GM21786 (cell line): Measurements from ENCODE around the gene BAMBI.
A peak's percentile ranks its signal among the peaks of the same experiment; 100 is the strongest.
"Not testable (repeated sequence)": the region's sequence is repeated elsewhere in the genome, so short reads cannot be mapped to it uniquely, and the experiment has no call there.

Source experiments
- ATAC-seq: cut with Tn5 transposase; IDR thresholded peaks from one replicate; pipeline ENCODE4 v1.9.1; 2021; ENCODE audit not compliant: unreplicated experiment

Gene BAMBI, protein sequence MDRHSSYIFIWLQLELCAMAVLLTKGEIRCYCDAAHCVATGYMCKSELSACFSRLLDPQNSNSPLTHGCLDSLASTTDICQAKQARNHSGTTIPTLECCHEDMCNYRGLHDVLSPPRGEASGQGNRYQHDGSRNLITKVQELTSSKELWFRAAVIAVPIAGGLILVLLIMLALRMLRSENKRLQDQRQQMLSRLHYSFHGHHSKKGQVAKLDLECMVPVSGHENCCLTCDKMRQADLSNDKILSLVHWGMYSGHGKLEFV

GRCh38 chr10:28676968-28677887, at the start of gene BAMBI:
Gene BAMBI, plus strand, starts transcription at chr10:28677521. Its CDS starts 377 bp downstream, at chr10:28677898.
- peak; percentile 90 for ATAC-seq

DNA sequence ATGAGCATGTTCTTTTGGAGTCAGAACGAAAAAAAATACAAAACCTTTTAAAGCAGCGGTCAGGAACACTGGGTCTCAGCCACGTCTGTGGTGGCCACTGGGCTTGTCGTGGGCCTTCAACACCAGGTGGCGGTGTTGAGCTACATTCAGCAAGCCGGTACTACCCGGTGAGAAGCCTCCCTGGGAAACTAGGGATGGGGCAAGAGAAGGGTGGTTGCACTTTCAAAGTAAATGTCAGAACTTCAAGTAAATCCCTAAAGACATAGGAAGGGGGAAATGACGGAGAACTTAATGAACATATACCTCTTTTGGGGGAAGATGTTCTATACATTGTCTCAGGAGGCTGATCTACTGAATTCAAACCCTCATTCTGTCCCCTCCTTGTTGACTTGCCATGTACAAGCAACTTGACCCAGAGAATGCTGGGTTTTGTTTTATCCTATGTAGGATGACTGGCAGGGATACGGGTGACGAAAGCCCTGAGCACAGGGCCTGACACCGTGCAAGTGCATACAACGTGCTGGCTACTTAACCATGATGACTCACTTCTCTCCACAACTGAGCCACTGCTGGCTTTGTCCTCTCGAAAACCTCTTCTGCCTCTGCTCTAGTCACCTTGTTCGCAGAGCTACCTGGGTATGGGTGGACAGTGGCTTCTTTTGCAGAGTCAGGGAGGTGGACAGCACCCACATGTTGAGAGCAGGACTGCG, 49.0 kb upstream of the BAMBI start:
- ATAC-seq = peak; percentile 70

GRCh38 chr10:28631896-28632583, 45.3 kb upstream of the BAMBI start:
- ATAC-seq = no peak

DNA sequence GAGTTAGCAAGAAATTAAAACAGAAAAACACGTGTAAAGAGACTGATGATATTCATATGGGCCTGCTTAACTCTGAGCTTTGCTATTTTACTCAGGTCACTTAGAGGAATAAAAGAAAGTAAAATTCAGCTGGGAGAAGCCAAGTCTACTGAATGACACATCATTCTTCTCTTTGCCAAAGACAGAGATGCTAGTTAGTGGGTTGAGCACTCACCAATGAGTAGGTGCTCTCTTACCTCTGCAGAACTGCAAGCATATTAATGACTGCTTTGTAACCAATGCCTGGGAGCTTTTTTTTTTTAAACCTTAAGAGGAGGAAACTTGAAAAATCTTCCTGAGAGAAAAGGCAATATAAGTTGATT, 44.8 kb upstream of the BAMBI start:
- ATAC-seq = no peak

DNA sequence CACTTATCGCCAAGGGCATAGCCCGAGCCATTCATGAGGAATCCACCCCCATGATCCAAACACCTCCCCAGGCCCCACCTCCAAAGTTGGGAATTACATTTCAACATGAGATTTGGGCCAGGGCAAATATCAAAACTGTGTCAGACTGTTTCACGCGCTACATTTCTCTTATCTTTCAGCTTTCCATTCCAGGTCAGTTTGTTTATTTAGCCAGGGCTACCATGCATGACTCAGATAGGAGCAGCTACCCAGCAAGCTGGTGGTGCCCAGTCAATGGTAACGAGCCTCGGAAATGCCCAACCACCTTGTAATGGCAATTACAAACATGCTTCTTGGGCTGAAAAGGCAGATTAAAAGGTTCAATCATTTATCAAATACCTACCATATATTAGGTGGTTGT, 43.6 kb upstream of the BAMBI start:
- no peak for ATAC-seq

GRCh38 chr10:28637346-28637745, 40.0 kb upstream of the BAMBI start:
- ATAC-seq = no peak

GRCh38 chr10:28638392-28638791, 38.9 kb upstream of the BAMBI start:
- ATAC-seq = no peak

DNA sequence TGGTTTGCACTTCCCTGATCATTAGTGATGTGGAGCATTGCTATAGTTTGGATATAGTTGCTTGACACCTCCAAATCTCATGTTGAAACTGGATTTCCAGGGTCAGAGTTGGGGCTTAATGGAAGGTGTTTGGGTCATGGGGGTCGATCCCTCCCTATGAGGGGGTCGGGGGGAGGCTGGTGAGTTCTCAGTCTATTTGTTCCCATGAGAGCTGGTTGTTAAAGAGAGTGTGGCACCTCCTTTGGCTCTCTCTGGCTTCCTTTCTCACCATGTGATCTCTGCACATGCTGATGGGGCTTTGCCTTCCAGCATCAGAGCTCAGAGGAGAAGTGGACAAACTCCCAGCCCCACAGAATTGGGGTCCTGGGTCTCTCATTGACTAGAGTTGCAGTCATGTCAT, 36.8 kb upstream of the BAMBI start:
- no peak for ATAC-seq

DNA sequence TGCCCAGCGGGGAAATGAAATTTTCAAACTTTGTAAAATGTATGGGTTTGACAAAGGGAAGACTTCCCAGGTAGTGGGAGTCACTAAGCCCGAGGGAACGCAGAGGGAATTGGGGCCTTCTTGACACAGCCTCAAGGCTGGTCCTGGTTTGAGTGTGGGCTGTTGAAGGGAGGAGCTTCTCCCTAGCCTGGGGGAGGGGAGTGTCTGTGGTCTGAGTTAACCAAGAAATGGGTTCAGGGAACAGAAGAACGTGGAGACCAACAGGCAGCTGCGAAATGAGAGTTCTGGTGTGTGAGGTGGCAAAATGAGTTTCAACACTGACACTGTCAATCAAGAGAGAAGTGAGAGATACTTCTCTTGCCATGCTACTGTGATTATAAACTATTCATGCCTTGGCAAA, 32.7 kb upstream of the BAMBI start:
- no peak for ATAC-seq

DNA sequence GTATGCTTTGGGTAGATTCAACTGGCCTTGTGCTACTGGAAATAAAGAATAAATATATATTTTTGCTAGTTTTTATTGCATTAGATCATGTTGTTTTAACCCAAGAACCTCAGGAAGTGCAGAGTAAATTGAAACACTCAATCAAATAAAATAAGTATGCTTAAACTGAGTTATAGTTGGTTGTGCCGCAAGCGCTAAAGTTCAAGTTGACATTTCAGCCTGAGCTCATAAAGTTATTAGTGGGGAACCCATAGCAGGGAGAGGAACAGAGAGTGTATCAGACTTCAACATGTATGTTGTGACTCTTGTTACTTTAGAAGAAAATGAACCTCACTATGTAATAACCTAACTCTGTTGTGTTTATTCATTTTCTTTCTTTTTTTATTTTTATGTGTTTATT, 25.2 kb upstream of the BAMBI start:
- no peak for ATAC-seq

- no peak for ATAC-seq
Observed at GRCh38 chr10:28652703-28653102, 24.6 kb upstream of the BAMBI start.

- not testable (repeated sequence) for ATAC-seq
Observed at GRCh38 chr10:28658824-28659223, 18.5 kb upstream of the BAMBI start.

GRCh38 chr10:28661035-28661434, 16.3 kb upstream of the BAMBI start:
- ATAC-seq = no peak

GRCh38 chr10:28663576-28664368, 13.5 kb upstream of the BAMBI start:
- ATAC-seq = peak; percentile 92

- no peak for ATAC-seq
Observed at GRCh38 chr10:28664369-28664740, 13.0 kb upstream of the BAMBI start.

DNA sequence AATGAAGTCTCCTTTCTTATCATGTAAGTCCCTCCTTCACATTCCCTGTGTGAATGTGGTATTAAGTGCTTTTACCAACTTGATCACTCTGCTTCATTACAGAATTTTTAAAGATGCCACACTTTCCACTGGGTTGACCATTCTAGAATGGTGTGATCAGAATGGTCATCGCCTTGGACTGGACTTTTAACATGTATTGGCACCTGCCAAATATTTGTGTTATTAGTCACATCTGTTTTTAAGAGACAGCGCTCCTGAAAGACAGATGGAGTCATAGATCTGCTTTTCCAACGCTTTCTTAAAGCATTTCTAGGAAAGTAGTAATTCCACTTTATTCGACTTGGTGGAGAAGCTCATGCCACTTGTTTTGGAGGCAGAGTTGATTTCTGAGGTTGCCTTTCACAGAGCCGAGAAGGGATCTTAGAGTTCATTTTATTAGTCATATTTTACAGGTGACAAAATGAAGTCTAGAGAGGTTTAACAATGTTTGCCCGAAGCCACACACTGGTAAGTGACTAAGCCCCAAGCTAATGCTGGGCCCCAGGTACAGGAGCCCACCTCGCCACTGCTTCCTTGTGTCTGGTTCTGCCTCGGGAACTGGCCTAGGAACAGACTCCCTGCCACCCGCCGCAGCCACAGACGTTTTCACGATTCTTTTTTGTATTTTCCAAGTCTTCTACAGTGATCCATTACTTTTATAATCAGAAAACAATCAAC, 10.4 kb upstream of the BAMBI start:
- no peak for ATAC-seq

DNA sequence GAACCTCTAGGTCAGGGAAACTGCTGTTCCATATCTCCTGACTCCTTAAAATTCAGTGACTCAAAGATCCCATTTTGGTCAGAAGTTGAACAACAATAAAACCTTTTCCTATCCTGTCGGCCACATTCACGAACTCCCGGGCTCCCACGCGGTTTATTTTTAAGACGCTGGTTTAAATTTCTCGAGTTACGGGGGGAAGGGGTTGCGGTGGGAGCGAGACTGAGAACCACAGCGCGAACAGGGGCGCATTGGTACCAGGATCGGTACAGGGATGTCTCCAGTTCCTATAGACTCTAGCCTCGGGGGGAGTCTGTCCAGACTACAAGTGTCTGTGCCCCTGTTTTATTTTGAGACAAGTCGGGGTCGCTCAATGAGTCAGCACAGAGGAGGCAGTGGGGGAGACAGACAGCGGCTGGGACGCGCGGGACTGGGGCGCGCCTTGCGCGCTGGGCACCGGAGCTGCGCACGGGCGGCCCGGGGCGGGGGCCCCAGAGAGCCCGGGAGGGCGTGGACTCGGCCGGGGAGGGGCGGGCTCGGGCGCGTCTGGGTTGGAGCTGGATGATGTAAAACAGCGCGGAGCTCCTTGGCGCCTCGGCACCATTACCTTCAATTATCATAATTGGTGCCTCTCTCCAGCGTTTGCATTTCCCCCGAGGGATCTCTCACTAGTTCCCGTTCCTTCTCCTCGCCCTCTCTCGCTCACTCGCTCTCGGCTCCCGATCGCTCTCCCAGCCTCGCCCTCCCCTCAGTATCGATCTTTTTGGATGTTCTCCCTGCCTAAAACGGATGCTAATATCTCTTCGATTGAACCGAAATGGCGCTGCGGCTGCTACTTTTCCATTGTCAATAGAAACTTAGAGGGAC, 8.7 kb upstream of the BAMBI start:
- no peak for ATAC-seq

- no peak for ATAC-seq
Observed at GRCh38 chr10:28669227-28670173, 7.8 kb upstream of the BAMBI start.
